Measurements from ENCODE around the gene RNASE2.
"Not testable (repeated sequence)": the region's sequence is repeated elsewhere in the genome, so short reads cannot be mapped to it uniquely, and the experiment has no call there.

RNASE2 gene

GRCh38 chr14:20954736-20955537, at the start of gene RNASE2:
TSS of gene RNASE2 (plus strand) at chr14:20955487. CDS start at chr14:20955772, 285 bp downstream.
- not testable (repeated sequence) for DNase-seq (ENCODE audit: low read depth)

- no peak for DNase-seq (ENCODE audit: low read depth)
Measured at GRCh38 chr14:20905676-20906075, 49.6 kb upstream of the RNASE2 start.

- DNase-seq (ENCODE audit: low read depth) = no peak
Measured at GRCh38 chr14:20907214-20907613, 48.1 kb upstream of the RNASE2 start.

GRCh38 chr14:20910822-20911221, 44.5 kb upstream of the RNASE2 start:
- not testable (repeated sequence) for DNase-seq (ENCODE audit: low read depth)

GRCh38 chr14:20919038-20919756, 36.1 kb upstream of the RNASE2 start:
- DNase-seq (ENCODE audit: low read depth) = not testable (repeated sequence)

GRCh38 chr14:20923766-20924297, 31.5 kb upstream of the RNASE2 start:
- DNase-seq (ENCODE audit: low read depth) = not testable (repeated sequence)

- peak; percentile 6 for DNase-seq (ENCODE audit: low read depth)
Measured at GRCh38 chr14:20934148-20934762, 21.0 kb upstream of the RNASE2 start.

GRCh38 chr14:20935303-20935984, 19.8 kb upstream of the RNASE2 start:
- DNase-seq (ENCODE audit: low read depth) = no peak

GRCh38 chr14:20945146-20945545, 10.1 kb upstream of the RNASE2 start:
- DNase-seq (ENCODE audit: low read depth) = not testable (repeated sequence)

- not testable (repeated sequence) for DNase-seq (ENCODE audit: low read depth)
Measured at GRCh38 chr14:20946707-20947106, 8.6 kb upstream of the RNASE2 start.

- not testable (repeated sequence) for DNase-seq (ENCODE audit: low read depth)
Measured at GRCh38 chr14:20955538-20955873, 219 bp downstream of the RNASE2 start.

- no peak for DNase-seq (ENCODE audit: low read depth)
Measured at GRCh38 chr14:20956376-20956976, 1.2 kb downstream of the RNASE2 start.

GRCh38 chr14:20958946-20959345, 3.7 kb downstream of the RNASE2 start:
- not testable (repeated sequence) for DNase-seq (ENCODE audit: low read depth)

- DNase-seq (ENCODE audit: low read depth) = no peak
Measured at GRCh38 chr14:20969336-20969735, 14.0 kb downstream of the RNASE2 start.

- DNase-seq (ENCODE audit: low read depth) = no peak
Measured at GRCh38 chr14:20970647-20970982, 15.3 kb downstream of the RNASE2 start.

GRCh38 chr14:20970983-20971704, 15.9 kb downstream of the RNASE2 start:
- peak; percentile 63 for DNase-seq (ENCODE audit: low read depth)

GRCh38 chr14:20971705-20972021, 16.4 kb downstream of the RNASE2 start:
- DNase-seq (ENCODE audit: low read depth) = no peak

GRCh38 chr14:20973501-20973900, 18.2 kb downstream of the RNASE2 start:
- no peak for DNase-seq (ENCODE audit: low read depth)

GRCh38 chr14:20976291-20976690, 21.0 kb downstream of the RNASE2 start:
- DNase-seq (ENCODE audit: low read depth) = no peak

GRCh38 chr14:20978687-20979086, 23.4 kb downstream of the RNASE2 start:
- DNase-seq (ENCODE audit: low read depth) = no peak

GRCh38 chr14:20980906-20981305, 25.6 kb downstream of the RNASE2 start:
- no peak for DNase-seq (ENCODE audit: low read depth)
